HuH-7.5 (cell line): ENCODE results near the gene TMEM129.
"Not testable (repeated sequence)": the region's sequence is repeated elsewhere in the genome, so short reads cannot be mapped to it uniquely, and the experiment has no call there.

Experiments
- DNase-seq: peaks from one replicate; pipeline ENCODE4 v3.0.0; 2011; ENCODE audit warnings: low spot score

TMEM129 gene

DNA sequence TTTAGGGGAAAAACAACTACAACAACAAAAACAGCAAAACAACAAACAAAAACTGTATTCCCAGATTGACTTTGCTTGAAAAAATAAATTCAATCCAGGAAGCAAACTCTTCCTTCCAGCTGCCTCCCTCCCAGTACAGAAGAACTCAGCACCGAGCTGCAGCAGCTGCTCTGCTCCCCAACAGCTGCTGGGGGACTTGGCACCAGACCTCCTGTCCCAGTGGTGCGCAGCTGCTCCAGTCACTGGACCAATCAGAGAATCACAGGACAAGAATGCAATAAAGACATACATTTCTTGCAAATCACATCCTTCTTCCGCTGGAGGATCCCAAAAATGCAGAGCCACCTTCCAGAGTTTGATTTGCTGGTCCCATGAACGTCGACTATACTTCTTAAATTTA is 25.2 kb downstream of the TMEM129 start:
- no peak for DNase-seq

DNA sequence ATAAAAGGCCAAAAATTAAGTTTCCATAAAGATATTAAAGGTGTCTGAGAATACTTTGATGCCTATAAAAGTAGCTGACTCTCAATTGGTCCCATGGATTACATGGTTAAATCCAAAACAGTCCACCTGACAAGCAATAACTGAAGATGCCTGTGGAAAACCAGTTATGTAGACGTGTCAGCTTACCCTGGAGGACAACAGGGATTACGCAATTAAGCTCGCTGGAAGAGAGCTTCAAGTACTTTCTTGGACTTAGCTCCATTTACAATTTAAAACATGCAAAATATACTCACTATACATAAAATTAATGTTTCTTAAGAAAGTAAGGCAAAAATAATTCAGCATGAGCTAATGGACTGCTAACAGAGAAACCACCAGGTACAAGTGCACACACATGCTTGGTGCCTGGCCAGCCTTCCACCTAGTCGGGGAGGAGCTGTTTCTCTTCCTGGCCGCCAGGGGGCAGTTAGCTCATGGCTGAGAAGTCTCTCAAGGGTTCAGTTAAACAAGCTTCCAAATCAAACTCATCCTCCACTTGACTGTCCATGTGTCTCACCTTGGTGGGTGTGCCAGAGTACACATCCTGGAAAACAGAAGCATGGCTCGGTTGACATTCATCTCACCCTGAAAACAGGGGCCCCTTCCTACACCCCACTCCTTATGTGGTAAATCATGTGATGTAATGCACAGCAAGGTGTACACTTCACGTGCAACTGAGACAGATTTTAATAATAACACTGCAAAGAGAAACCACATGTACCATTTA is 27.8 kb downstream of the TMEM129 start:
- DNase-seq, result peak; percentile 65

DNA sequence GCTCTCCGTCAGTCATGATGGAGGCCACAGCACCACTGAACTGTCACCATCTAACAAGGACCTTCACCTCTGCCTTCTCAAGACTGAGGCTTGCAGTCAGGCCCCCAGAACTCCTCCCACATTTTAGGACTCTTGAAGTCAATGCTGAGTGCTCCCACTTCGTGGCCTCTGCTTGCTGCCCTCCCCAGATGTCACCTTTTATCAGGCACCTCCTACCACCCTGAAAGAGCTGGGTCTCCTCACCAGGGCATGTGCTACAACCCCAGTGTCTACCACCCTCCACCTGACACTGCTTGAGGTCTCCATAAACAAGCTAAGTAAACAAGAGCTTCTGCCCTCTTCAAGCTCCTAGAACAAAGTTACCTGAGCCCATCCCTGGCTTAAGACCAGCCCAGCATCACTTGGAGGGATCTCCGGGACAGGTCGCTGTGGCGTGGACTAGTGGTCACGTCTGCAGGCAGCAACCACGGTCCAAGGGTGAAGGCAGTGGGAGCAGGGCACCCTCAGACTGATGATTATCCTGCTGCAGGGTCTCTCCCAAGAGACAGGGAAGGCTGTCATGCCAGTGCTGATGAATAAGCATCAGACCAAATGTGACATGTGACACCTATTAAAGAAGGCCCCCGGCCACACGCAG is 29.3 kb downstream of the TMEM129 start:
- DNase-seq, result no peak

DNA sequence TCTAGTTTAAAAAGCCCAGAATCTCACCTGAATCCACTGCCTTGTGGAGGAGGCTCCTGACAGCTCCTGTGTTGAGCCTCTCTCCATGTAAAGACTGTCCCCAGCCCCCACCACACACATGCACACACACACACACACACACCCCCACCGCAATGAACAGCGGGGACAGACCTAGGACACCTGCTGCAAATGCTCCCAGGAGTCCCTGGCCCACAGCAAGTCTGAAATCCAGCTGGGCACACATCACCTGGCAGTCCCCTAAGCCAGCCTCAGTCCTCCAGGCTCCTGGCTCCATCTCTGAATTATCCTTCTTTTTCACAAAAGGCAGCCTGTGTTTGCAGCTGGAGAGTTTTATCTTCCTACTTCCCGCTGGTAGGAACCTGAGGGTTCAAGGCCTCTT is 30.4 kb downstream of the TMEM129 start:
- no peak for DNase-seq

DNA sequence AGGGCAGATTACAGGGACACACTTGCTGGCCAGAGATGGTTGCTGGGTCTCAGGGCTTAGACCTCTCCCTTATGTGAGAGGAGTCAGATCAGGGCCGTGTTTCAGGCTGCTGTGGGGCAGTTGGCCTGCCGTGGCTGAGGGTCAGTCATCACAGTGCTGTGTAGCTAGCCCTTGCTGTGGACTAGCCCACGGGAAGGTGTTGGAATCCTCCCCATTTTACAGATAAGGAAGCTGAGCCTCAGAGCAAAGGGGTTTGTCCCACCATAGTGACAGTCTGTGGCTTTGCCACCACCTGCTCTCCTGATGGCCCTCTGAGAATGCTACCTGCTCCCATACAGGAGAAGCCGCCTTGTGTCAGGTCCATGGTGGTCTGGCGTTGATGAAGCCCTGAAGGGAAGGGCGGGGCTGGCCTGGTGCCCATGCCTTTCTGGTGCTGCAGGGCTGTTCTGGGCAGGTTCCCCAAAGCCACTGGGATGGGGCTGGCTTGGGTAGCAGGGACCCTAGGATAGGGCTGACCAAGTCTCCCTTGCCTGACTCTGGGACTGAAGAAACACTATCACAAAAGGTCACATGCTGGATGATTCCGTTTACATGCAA is 34.6 kb downstream of the TMEM129 start:
- no peak for DNase-seq

DNA sequence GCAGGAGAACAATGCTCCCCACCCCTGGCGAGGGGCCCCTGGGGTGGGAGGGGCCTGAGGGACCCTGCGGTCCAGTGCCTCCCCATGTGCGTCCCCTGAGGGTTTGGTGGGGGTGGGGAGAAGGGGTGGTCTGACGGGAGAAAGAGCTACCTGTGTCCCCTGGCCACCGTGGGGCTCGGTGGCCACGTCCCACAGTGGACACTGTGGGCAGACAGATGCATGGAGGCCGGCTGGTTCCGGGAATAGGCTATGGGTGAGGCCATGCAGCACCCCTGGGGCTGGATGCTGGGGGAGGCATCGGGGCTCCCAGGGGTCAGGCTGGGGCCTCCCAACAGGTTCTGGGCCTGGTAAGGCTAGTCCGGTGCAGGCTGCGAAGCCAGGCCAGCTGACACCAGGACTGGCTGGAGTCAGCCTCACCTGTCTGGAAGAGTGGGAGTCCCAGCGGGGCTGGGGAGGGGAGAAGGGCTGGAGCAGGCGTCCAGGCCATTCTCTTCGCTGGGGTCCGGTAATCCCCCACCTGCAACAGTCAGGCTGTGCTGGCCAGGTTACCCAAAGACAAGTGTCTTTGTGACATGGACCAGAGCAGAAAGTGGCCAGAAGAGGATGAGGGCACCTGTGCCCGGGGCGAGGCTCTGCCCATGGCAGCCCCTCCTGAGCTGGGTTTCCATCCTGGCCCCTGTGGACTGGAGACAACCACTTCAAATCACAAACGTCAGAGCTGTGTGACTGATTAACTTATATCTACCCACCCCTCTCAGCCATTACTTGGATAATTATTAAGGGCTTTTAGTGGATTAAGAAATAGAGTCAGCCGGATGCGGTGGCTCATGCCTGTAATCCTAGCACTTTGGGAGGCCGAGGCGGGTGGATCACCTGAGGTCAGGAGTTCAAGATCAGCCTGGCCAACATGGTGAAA is 35.6 kb downstream of the TMEM129 start:
- DNase-seq, result no peak

DNA sequence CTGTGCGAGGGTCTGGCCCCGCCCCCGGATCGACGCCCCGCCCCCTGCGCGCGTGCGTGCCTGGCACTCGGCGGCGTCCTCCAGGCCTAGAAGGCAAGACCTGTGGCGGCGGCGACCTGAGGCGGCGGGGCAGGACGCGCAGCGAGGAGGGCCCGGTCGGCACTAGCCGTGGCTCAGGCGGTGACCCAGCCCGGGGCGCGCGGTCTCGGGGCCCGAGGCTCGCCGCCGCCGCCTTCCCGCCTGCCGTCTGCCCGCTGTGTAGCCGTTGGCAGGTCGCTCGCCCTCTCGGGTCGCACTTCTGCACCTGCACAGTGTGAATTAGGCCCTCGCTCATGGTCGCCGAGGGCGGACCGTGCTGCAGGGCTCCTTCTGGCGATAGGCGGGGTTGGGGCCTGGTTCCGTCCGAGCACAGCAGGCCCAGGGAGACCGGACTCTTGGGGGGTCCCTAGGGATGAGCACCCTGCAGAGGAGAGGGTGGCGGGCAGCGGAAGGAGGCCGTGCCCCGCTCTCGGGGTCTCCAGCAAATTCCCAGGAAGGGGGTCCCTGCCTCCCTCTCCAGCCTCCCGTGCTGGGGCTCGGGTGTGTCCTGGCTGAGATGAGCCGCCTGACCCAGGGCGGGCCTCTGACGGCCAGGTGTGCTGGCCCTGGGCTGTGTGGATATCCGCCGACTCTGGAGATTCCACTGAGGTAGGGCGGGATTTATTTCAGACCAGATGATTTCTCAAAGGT is 36.5 kb downstream of the TMEM129 start:
- DNase-seq, result no peak

DNA sequence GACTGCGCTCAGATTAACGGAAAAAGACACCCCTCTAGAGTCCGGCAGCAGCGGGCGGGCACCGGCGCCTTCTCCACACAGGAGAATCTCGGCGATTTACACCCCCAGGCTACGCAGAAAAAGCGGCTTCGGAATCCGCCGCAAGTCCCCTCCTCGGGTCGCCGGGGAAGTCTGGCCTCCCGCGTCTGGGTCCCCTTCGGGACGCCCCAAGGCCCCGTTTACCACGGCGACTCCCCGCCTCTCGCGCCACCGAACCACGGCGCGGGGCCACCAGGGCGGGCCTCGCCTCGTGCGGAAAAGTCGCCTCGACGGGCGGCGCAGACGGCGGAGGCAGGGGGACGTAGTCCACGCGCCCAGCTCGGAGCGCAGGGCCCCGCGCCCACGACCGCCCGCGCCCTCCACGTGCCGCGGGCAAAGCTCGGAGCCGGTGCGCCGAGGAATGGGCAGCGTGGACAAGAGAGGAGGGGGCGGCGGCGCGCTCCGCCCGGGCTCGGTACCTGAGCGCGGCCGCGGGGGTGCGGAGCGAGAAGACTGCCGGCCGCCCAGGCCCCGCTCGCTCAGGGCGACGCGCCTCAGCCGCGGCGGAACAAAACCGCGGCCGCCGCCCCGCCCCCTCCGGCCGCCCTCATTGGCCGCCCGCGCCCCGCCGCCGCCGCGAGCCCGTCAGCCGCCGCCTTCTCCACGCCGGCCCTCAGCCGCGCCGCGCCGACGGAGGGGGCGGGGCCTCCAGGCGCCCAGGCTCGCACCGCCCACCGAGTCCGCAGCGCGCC is 37.2 kb downstream of the TMEM129 start, which contains the start of gene FAM53A:
Gene FAM53A, minus strand, starts transcription at position 578 of the 770 bp plus-strand sequence. CDS start 15,572 bp downstream, outside the sequence.
- DNase-seq, result peak; percentile 88

DNA sequence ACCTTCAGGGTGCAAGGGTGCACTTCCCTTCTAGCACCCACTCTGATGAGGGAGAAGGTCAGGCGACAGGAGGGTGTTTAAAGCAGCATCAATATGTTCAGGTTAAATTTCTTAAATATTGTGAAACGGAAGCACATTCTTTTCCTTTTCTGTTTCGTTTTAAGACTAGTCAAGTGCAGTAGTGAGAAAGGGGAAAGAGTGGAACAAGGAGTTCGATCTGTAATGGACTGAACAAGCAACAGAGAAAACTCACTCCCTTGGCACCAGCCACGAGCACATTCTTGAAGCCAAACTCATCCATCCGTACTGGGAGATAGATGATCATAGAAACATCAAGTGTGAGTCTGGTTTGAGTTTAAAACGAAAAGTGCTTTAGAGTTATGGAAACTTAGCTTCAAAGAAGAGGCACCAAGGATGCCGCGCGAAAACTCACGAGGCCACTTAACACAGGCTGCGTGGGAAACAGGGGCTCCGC is 37.8 kb downstream of the TMEM129 start:
- DNase-seq, result no peak

DNA sequence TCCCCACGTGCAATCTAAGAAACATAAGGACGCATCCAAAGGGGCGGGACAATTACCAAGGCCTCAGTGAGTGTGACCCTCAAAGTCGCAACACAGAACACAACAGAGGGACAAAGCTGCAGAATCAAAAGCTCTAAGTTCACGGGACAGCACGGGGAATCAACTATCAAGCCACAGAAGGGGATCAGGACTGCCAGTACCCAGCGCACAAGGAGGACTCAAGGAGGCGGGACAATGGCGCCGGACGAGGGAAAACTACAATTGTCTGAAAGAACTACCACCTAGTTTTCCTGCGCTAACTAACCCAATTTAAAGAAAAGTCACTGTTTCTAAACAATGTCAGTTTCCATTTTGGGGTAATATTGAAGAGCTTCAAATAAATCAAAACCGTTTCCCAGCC is 38.3 kb downstream of the TMEM129 start:
- DNase-seq, result no peak

DNA sequence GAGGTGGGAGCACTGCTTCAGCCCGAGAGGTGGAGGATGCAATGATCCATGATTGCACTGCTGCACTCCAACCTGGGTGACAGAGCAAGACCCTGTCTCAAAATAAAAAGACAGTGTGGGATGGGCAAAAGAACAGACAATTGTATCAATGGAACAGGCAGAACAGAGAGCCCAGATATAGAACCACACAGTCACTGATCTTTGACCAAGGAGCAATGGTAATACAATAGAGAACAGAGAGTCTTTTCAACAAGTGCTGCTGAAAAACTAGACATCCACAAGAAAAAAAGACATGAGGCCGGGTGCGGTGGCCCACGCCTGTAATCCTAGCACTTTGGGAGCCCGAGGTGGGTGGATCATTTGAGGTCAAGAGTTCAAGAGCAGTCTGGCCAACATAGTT is 42.9 kb downstream of the TMEM129 start:
- no peak for DNase-seq

DNA sequence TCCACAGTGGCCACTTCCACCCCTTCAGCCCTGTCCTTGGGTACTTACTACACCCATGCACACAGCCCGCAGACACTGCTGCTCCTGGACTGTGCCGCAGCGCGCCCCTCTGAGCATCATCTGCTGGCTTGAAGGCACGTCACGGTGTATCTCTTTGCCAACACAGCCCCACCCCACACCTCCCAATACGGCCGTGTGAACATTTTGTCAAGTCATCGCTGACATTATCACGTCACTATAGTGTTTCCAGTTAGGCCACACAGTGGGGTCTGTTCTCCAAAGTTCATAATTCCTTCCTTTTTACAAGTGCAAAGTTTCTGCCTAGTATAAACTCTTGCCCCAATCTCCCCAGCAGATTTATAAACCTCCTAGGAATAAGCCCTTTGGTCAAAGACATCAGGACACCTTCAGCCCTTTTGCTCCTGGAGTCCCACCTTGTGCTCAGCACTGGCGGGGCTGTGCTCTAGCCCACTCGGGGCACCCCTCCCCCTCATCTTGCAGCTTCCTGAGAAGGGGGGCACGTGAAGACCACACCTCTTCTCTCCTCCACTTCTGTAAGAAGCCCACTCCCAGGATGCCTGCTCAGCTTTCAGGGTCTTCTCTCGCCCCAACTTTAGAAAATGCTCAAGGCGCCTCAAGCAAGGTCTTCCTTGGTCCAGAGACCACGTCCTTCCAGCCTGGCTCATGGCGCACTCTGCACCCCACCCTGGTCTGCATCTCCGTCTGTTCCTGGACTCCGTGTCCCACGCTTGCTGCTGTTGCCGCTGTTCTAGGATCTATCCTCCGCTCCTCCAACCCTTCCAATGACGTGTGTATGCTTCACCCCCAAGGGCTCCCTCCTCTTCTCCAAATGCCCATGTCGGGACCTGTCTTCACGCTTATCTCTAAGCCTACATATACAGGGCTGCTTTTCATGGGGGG is 44.3 kb downstream of the TMEM129 start:
- DNase-seq, result no peak

DNA sequence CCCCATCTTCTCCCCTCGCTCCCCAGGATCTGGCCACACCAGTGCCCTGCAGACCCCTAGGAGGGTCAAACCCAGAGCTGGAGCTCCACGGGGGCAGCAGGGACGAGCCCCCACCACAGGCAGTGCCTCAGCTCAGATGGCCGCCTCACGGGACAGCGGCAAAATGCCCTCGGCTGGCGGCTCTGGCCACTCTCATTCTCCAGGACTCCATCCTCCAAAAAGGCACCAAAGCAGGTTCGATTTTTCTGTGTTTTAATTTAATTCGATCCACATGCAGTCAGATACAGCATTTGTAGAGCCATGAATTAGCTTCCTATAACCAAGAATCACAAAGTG is 45.4 kb downstream of the TMEM129 start:
- no peak for DNase-seq

DNA sequence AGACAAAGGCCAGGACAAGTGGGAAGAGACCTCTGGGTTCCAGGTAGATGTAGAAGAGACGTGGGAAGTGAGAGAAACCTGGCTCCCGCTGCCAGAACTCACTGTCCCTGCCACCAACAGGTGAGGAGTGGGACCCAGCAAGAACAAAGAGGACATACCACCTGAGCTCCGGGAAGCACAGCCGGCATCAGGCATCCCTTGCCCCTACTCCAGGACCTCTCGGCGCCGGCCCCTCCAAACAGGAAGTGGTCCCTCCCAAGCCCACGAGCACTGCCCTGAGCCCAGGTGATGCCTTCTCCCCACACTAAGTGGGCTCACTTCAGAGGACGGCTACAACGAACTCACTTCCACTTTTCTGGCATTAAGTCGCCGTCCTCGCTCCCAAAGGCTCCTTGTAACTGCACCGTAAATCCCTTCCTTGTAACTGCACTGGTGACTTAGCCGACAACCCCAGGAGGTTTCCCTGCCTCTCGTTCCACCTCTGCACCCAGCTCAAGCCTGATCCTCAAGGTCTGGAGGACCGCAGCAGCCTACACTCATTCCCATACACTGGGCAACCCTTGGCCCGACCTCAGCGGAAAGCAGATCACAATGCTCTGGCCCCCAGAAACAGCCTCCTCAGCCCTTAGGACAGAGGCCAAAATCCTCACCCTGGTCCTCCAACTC is 45.9 kb downstream of the TMEM129 start:
- DNase-seq, result no peak

DNA sequence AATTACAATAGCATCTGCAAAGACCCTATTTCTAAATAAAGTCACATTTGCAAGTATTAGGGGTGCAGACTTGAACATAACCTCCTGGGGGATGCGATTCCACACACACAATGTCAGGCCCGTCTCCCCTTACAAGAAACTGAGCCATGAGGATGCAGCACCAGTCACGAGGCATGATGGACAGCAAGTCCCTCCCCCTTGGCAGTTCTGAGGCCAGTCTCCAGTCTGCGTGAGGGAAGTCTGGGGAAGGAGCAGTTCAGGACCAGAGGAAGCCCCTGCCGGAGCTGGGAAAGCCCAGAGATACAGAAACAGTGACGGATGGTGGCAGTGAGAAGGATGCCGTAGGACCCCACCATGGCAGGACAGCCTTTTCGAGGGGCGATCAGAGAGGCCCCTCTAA is 46.4 kb downstream of the TMEM129 start:
- DNase-seq, result no peak

DNA sequence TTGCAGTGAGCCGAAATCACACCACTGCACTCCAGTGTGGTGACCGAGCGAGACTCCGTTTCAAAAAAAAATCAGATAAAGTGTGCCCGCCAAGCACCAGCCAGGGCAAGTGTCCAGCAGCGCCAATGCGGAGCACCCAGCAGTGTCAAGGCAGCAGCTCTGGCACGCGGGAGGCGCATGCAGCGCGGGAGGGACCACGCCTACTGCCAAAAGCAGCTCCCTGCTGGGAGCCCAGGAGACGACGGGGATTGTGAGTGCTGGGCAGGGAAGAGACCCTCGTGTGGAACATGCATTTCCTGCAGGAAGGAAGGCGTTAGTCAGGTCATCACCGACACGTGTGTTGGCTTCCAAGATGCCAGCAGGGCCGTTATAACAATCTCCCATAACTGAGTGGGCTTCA is 47.5 kb downstream of the TMEM129 start:
- DNase-seq, result no peak

DNA sequence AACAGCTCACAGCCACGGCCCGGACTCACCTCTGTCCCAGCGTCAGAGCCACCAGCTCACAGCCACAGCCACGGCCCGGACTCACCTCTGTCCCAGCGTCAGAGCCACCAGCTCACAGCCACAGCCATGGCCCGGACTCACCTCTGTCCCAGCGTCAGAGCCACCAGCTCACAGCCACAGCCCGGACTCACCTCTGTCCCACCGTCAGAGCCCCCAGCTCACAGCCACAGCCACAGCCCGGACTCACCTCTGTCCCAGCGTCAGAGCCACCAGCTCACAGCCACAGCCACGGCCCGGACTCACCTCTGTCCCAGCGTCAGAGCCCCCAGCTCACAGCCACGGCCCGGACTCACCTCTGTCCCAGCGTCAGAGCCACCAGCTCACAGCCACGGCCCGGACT is 50.1 kb downstream of the TMEM129 start:
- DNase-seq, result not testable (repeated sequence)

DNA sequence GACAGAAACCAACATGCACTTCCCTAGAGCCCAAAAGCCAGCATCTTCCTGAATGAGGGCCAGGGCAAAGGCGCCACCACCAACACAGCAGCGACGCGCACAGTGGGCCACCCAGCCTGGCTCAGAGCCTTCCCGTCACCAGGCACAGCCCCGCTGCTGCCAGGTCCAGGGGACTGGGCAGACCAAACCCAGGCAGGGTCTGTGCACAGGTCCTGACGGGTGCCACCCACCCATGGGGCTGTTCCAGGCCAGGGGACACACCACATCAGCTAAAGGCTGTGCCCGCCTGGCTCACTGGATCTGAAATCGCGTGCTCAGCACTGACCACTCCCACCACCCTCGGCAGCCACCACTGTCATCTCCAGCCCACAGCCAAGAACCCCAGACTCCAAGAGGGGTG is 50.8 kb downstream of the TMEM129 start:
- no peak for DNase-seq

DNA sequence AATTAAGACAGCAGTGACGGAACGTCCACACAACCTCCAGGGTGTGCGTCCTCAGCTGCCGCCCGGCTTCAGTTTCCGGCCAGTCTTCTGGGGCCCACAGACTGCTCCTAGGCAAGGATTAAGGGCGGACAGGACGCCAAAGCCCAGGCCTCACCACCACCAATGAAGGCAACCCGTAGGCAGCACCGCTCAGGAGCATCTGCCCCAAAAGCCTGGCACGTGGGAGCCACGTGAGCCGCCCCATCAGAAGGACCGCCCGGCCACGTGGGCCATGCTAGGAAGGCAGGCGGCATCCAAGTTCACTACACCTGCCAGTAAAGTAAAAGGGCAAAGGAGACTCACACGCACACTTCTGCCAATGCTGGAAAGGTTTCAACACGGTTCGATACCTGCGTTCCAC is 51.3 kb downstream of the TMEM129 start:
- DNase-seq, result no peak
